ENCODE results near the gene MBNL3. TPM values are rescaled to one million over a fixed set of nuclear protein-coding genes. Genes with fewer than 3 reads are reported as not detected.
"Not testable (repeated sequence)": the region's sequence is repeated elsewhere in the genome, so short reads cannot be mapped to it uniquely, and the experiment has no call there.

MBNL3 gene
- total RNA-seq, 1 donor from 2014 or later: 30.4 TPM

GRCh38 chrX:132382068-132382467 is 106.8 kb downstream of the MBNL3 start:
- intact Hi-C loops (cut with micrococcal nuclease): no loop called here

GRCh38 chrX:132378281-132378680 is 110.6 kb downstream of the MBNL3 start:
- intact Hi-C loops (cut with micrococcal nuclease): no loop called here

- intact Hi-C loops (cut with micrococcal nuclease): no loop called here
Measured at GRCh38 chrX:132375941-132376340, 112.9 kb downstream of the MBNL3 start.

GRCh38 chrX:132373610-132374009 is 115.2 kb downstream of the MBNL3 start:
- intact Hi-C loops (cut with micrococcal nuclease): no loop called here

- intact Hi-C loops (cut with micrococcal nuclease): no loop called here
Measured at GRCh38 chrX:132369617-132370326, 119.1 kb downstream of the MBNL3 start.

- intact Hi-C loops (cut with micrococcal nuclease): no loop called here
Measured at GRCh38 chrX:132367984-132368383, 120.9 kb downstream of the MBNL3 start.

GRCh38 chrX:132367314-132367713 is 121.5 kb downstream of the MBNL3 start:
- intact Hi-C loops (cut with micrococcal nuclease): no loop called here

GRCh38 chrX:132365490-132365889 is 123.3 kb downstream of the MBNL3 start:
- intact Hi-C loops (cut with micrococcal nuclease): no loop called here

GRCh38 chrX:132364313-132364712 is 124.5 kb downstream of the MBNL3 start:
- intact Hi-C loops (cut with micrococcal nuclease): no loop called here

- intact Hi-C loops (cut with micrococcal nuclease): no loop called here
Measured at GRCh38 chrX:132353430-132353829, 135.4 kb downstream of the MBNL3 start.

GRCh38 chrX:132336172-132336571 is 152.7 kb downstream of the MBNL3 start:
- intact Hi-C loops (cut with micrococcal nuclease): no loop called here

- intact Hi-C loops (cut with micrococcal nuclease): no loop called here
Measured at GRCh38 chrX:132333351-132333750, 155.5 kb downstream of the MBNL3 start.

GRCh38 chrX:132331532-132331931 is 157.3 kb downstream of the MBNL3 start:
- intact Hi-C loops (cut with micrococcal nuclease): no loop called here

- intact Hi-C loops (cut with micrococcal nuclease): no loop called here
Measured at GRCh38 chrX:132331000-132331399, 157.8 kb downstream of the MBNL3 start.

GRCh38 chrX:132330156-132330729 is 158.6 kb downstream of the MBNL3 start:
- intact Hi-C loops (cut with micrococcal nuclease): no loop called here

GRCh38 chrX:132326960-132327359 is 161.9 kb downstream of the MBNL3 start:
- intact Hi-C loops (cut with micrococcal nuclease): not testable (repeated sequence)
